HEK293 (cell line): Measurements from ENCODE around the gene OCA2.

Experiments
- CTCF ChIA-PET: fragments of 350-600 bp; formaldehyde crosslinking; extraction: SDS; loops from one replicate; lab custom pipeline; 2021; ENCODE audit warnings: antibody characterized with exemption; lab: Yijun Ruan, JAX
- POLR2A ChIA-PET: fragments of 300-600 bp; formaldehyde crosslinking; extraction: SDS; loops from one replicate; lab custom pipeline; 2020; ENCODE audit warnings: antibody characterized with exemption, inconsistent platforms; lab: Yijun Ruan, JAX
- H3K27ac ChIP-seq: fragments of 200-500 bp; sonication (Bioruptor generic); 2 replicates; pipeline ENCODE4 v1.5.1; 2014; ENCODE audit warnings: low read depth, low read length, control low read depth, inconsistent platforms; ENCODE audit errors: extremely low read depth
- H3K36me3 ChIP-seq, 2 experiments: fragments of 200-500 bp in 1 of 2; sonication (Bioruptor generic) in 1 of 2; 1 replicate in 1 of 2; 2 replicates in 1 of 2; pipeline ENCODE4 v1.5.1; 2014 to 2017; ENCODE audit warnings: inconsistent platforms in 2 of 2, low read length in 2 of 2; ENCODE audit not compliant: control insufficient read depth in 2 of 2, insufficient read depth in 1 of 2
- H3K4me1 ChIP-seq: fragments of 200-500 bp; sonication (Bioruptor generic); 2 replicates; pipeline ENCODE4 v1.5.1; 2014; ENCODE audit warnings: mild to moderate bottlenecking, low read length, inconsistent platforms; ENCODE audit not compliant: control insufficient read depth, insufficient read depth
- H3K4me3 ChIP-seq: 2 replicates; pipeline ENCODE4 v1.5.1; 2011; ENCODE audit warnings: low read depth, mild to moderate bottlenecking, control low read depth, low read length, moderate library complexity
- H3K9me3 ChIP-seq: fragments of 200-500 bp; sonication (Bioruptor generic); 2 replicates; pipeline ENCODE4 v1.5.1; 2014; ENCODE audit warnings: low read depth, low read length, inconsistent platforms; ENCODE audit not compliant: control insufficient read depth, insufficient read depth
- FEZF1 ChIP-seq: fragments of 450-650 bp; formaldehyde crosslinking; IDR thresholded peaks from 2 replicates; pipeline ENCODE4 v1.5.1; 2016; ENCODE audit warnings: missing biosample characterization, missing genetic modification characterization
- KLF10 ChIP-seq: fragments of 450-650 bp; IDR thresholded peaks from 2 replicates; pipeline ENCODE4 v1.5.1; 2018; ENCODE audit warnings: missing biosample characterization, mild to moderate bottlenecking, missing genetic modification characterization
- KLF16 ChIP-seq: fragments of 450-650 bp; formaldehyde crosslinking; IDR thresholded peaks from 2 replicates; pipeline ENCODE4 v1.5.1; 2017; ENCODE audit warnings: missing biosample characterization, missing genetic modification characterization
- KLF9 ChIP-seq: fragments of 450-650 bp; formaldehyde crosslinking; IDR thresholded peaks from 2 replicates; pipeline ENCODE4 v1.5.1; 2016; ENCODE audit warnings: missing biosample characterization, missing genetic modification characterization, low read depth
- PRDM1 ChIP-seq: fragments of 450-650 bp; formaldehyde crosslinking; IDR thresholded peaks from 2 replicates; pipeline ENCODE4; 2016; ENCODE audit warnings: missing biosample characterization, missing genetic modification characterization
- YY1 ChIP-seq: fragments of 450-650 bp; formaldehyde crosslinking; IDR thresholded peaks from 2 replicates; pipeline ENCODE4 v1.5.1; 2018; ENCODE audit warnings: missing biosample characterization, missing genetic modification characterization
- ZFP3 ChIP-seq: fragments of 450-650 bp; formaldehyde crosslinking; IDR thresholded peaks from 2 replicates; pipeline ENCODE4 v1.5.1; 2016; ENCODE audit warnings: low read depth, missing biosample characterization, missing genetic modification characterization
- ZNF112 ChIP-seq: fragments of 450-650 bp; formaldehyde crosslinking; IDR thresholded peaks from 2 replicates; pipeline ENCODE4 v1.5.0; 2017; ENCODE audit warnings: missing biosample characterization, missing genetic modification characterization
- ZNF121 ChIP-seq: fragments of 450-650 bp; formaldehyde crosslinking; IDR thresholded peaks from 2 replicates; pipeline ENCODE4 v1.5.1; 2016; ENCODE audit warnings: missing biosample characterization, missing genetic modification characterization
- ZNF221 ChIP-seq: fragments of 450-650 bp; formaldehyde crosslinking; IDR thresholded peaks from 2 replicates; pipeline ENCODE4 v1.5.1; 2017; ENCODE audit warnings: missing biosample characterization, missing genetic modification characterization, borderline replicate concordance
- ZNF223 ChIP-seq: fragments of 450-650 bp; formaldehyde crosslinking; IDR thresholded peaks from 2 replicates; pipeline ENCODE4 v1.5.1; 2016; ENCODE audit warnings: missing biosample characterization, missing genetic modification characterization
- ZNF23 ChIP-seq: fragments of 450-650 bp; formaldehyde crosslinking; IDR thresholded peaks from 2 replicates; pipeline ENCODE4 v1.5.1; 2016; ENCODE audit warnings: missing biosample characterization, missing genetic modification characterization, borderline replicate concordance
- ZNF280C ChIP-seq: fragments of 450-650 bp; formaldehyde crosslinking; IDR thresholded peaks from 2 replicates; pipeline ENCODE4 v1.5.1; 2016; ENCODE audit warnings: missing biosample characterization, missing genetic modification characterization
- ZNF302 ChIP-seq: fragments of 450-650 bp; formaldehyde crosslinking; IDR thresholded peaks from 2 replicates; pipeline ENCODE4 v1.5.1; 2016; ENCODE audit warnings: missing biosample characterization, missing genetic modification characterization, low read depth
- ZNF391 ChIP-seq: fragments of 450-650 bp; formaldehyde crosslinking; IDR thresholded peaks from 2 replicates; pipeline ENCODE4 v1.5.1; 2016; ENCODE audit warnings: low read depth, missing biosample characterization, missing genetic modification characterization, borderline replicate concordance
- ZNF585B ChIP-seq: fragments of 450-650 bp; formaldehyde crosslinking; IDR thresholded peaks from 2 replicates; pipeline ENCODE4 v1.5.1; 2016; ENCODE audit warnings: missing biosample characterization, missing genetic modification characterization
- ZNF629 ChIP-seq: fragments of 450-650 bp; formaldehyde crosslinking; IDR thresholded peaks from 2 replicates; pipeline ENCODE4 v1.5.1; 2017; ENCODE audit warnings: missing biosample characterization, missing genetic modification characterization
- ZNF76 ChIP-seq: fragments of 450-650 bp; formaldehyde crosslinking; IDR thresholded peaks from 2 replicates; pipeline ENCODE4; 2016; ENCODE audit warnings: low read depth, missing biosample characterization, missing genetic modification characterization, borderline replicate concordance
- ZNF830 ChIP-seq: fragments of 450-650 bp; IDR thresholded peaks from 2 replicates; pipeline ENCODE4 v1.5.0; 2018; ENCODE audit warnings: missing biosample characterization, missing genetic modification characterization, low read depth, mild to moderate bottlenecking, moderate library complexity
- ZNF837 ChIP-seq: fragments of 450-650 bp; formaldehyde crosslinking; IDR thresholded peaks from 2 replicates; pipeline ENCODE4 v1.5.1; 2016; ENCODE audit warnings: missing biosample characterization, missing genetic modification characterization
- ZSCAN16 ChIP-seq: fragments of 450-650 bp; formaldehyde crosslinking; IDR thresholded peaks from 2 replicates; pipeline ENCODE4 v1.5.1; 2016; ENCODE audit warnings: missing biosample characterization, missing genetic modification characterization
- ZSCAN30 ChIP-seq: fragments of 450-650 bp; IDR thresholded peaks from 2 replicates; pipeline ENCODE4 v1.5.1; 2018; ENCODE audit warnings: missing biosample characterization, mild to moderate bottlenecking, missing genetic modification characterization, moderate library complexity
- TF ChIP-seq, protein P1 (sequence below): fragments of 450-650 bp; formaldehyde crosslinking; IDR thresholded peaks from 2 replicates; pipeline ENCODE4 v1.5.1; 2016; ENCODE audit warnings: missing biosample characterization, missing genetic modification characterization

Gene OCA2

GRCh38 chr15:27762471-27762870 lies 336.6 kb downstream of the OCA2 start (continued):
- TF ChIP-seq, protein P1, sequence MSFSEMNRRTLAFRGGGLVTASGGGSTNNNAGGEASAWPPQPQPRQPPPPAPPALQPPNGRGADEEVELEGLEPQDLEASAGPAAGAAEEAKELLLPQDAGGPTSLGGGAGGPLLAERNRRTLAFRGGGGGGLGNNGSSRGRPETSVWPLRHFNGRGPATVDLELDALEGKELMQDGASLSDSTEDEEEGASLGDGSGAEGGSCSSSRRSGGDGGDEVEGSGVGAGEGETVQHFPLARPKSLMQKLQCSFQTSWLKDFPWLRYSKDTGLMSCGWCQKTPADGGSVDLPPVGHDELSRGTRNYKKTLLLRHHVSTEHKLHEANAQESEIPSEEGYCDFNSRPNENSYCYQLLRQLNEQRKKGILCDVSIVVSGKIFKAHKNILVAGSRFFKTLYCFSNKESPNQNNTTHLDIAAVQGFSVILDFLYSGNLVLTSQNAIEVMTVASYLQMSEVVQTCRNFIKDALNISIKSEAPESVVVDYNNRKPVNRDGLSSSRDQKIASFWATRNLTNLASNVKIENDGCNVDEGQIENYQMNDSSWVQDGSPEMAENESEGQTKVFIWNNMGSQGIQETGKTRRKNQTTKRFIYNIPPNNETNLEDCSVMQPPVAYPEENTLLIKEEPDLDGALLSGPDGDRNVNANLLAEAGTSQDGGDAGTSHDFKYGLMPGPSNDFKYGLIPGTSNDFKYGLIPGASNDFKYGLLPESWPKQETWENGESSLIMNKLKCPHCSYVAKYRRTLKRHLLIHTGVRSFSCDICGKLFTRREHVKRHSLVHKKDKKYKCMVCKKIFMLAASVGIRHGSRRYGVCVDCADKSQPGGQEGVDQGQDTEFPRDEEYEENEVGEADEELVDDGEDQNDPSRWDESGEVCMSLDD (tag by site-specific recombination): no peak
- no peak for TF ChIP-seq PRDM1 (tag by site-specific recombination)
- TF ChIP-seq ZNF280C (tag by site-specific recombination): no peak
- no peak for TF ChIP-seq KLF10 (tag by site-specific recombination)
- no peak for TF ChIP-seq KLF9 (tag by site-specific recombination)

GRCh38 chr15:27757052-27757451 lies 342.1 kb downstream of the OCA2 start:
- no peaks in the 10 kb centered on the region for H3K4me1 ChIP-seq
- no peak overlapping the region for H3K4me3 ChIP-seq
- ChIA-PET CTCF (interaction anchor here (0.6 kb wide), 1 partner anchor 87 kb away, joined by 3 read pairs; no protein-coding TSS in a partner anchor), POLR2A (no interaction called here)
- H3K36me3 ChIP-seq: no peaks in the 10 kb centered on the region
- H3K27ac ChIP-seq: no peak overlapping the region
- TF ChIP-seq ZSCAN30 (tag by site-specific recombination): no peak
- no peak for TF ChIP-seq ZNF221 (tag by site-specific recombination)
- TF ChIP-seq ZNF391 (tag by site-specific recombination): no peak
- no peak for TF ChIP-seq ZNF121 (tag by site-specific recombination)
- no peak for TF ChIP-seq ZNF837 (tag by site-specific recombination)
- TF ChIP-seq ZSCAN16 (tag by site-specific recombination): no peak
- no peaks in the 10 kb centered on the region for H3K9me3 ChIP-seq

DNA sequence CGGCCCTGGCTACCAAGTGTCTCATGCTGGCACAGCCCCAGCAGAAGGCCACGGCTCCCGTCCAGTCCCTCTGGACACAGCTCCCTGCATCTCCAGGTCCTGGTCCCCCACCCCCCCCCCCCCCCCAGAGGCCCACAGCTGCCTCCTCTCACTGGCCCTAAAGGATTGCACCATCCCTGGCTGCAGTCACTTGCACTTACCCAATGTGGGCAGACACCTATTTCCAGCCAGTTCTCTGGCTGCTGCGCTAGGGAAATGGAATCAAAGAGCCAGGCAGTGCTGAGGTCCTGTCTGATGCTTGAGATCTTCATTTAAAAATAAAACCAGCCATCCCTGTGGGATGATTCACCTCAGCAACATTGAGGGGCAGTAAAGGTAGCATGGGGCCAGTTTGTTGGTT lies 346.4 kb downstream of the OCA2 start:
- no peak overlapping the region for H3K27ac ChIP-seq
- H3K36me3 ChIP-seq: no peaks in the 10 kb centered on the region
- no peaks in the 10 kb centered on the region for H3K9me3 ChIP-seq
- TF ChIP-seq ZNF629 (tag by site-specific recombination): no peak
- TF ChIP-seq ZNF302 (tag by site-specific recombination): no peak
- TF ChIP-seq ZNF76 (tag by site-specific recombination): no peak
- TF ChIP-seq ZNF23 (tag by site-specific recombination): no peak
- TF ChIP-seq ZNF830 (tag by site-specific recombination): no peak
- no peak for TF ChIP-seq ZNF391 (tag by site-specific recombination)
- no peak for TF ChIP-seq ZNF223
- no peak for TF ChIP-seq FEZF1 (tag by site-specific recombination)
- no peak for TF ChIP-seq KLF16 (tag by site-specific recombination)
- no peak for TF ChIP-seq ZFP3 (tag by site-specific recombination)
- no peak for TF ChIP-seq ZNF121 (tag by site-specific recombination)
- no peak for TF ChIP-seq ZNF112
- no peak for TF ChIP-seq YY1 (tag by site-specific recombination)
- no peak for TF ChIP-seq ZNF585B (tag by site-specific recombination)
- no peaks in the 10 kb centered on the region for H3K4me1 ChIP-seq
- H3K4me3 ChIP-seq: no peak overlapping the region
- CTCF ChIA-PET: no interaction called here
- POLR2A ChIA-PET: no interaction called here
